Measurements from ENCODE around the gene GOLGA6D. TPM values are rescaled to one million over a fixed set of nuclear protein-coding genes. Genes with fewer than 3 reads are reported as not detected.
"Not testable (repeated sequence)": the region's sequence is repeated elsewhere in the genome, so short reads cannot be mapped to it uniquely, and the experiment has no call there.

The GOLGA6D gene
- total RNA-seq, 2 donors from 2014 or later: not detected

- no peak overlapping the region for H3K27ac ChIP-seq
- no peaks in the 10 kb centered on the region for H3K4me1 ChIP-seq (replicated peaks)
- H3K4me3 ChIP-seq: no peak overlapping the region
- TF ChIP-seq CTCF (IDR thresholded peaks at IDR 0.05) (no peak), POLR2A (IDR thresholded peaks at IDR 0.05) (no peak), POLR2AphosphoS5 (IDR thresholded peaks at IDR 0.05) (no peak)
- no peak for DNase-seq (ENCODE audit: low spot score)
- H3K27me3 ChIP-seq (replicated peaks; ENCODE audit: insufficient read depth): no peaks in the 10 kb centered on the region
- H3K36me3 ChIP-seq: no peaks in the 10 kb centered on the region
- H3K9me3 ChIP-seq: no peaks in the 10 kb centered on the region
- intact Hi-C loops (cut with DNase I): no loop called here
- WGBS: 88% methylated on average over 12 of the region's 13 CpGs
Measured at GRCh38 chr15:75339531-75340240, 57.1 kb downstream of the GOLGA6D start.

GRCh38 chr15:75342221-75342620 lies 59.6 kb downstream of the GOLGA6D start:
- 83% methylated on average over 6 of the region's 6 CpGs for WGBS
- Histone ChIP-seq H3K36me3 (no peaks in the 10 kb centered on the region), H3K9me3 (no peaks in the 10 kb centered on the region), H3K4me1 (replicated peaks) (no peaks in the 10 kb centered on the region), H3K4me3 (no peak overlapping the region), H3K27ac (no peak overlapping the region), H3K27me3 (replicated peaks; ENCODE audit: insufficient read depth) (no peaks in the 10 kb centered on the region)
- intact Hi-C loops (cut with DNase I): no loop called here
- no peak for DNase-seq (ENCODE audit: low spot score)
- TF ChIP-seq CTCF (IDR thresholded peaks at IDR 0.05) (no peak), POLR2AphosphoS5 (IDR thresholded peaks at IDR 0.05) (no peak), POLR2A (IDR thresholded peaks at IDR 0.05) (no peak)

- H3K4me3 ChIP-seq; H3K27ac ChIP-seq; intact Hi-C loops (cut with DNase I); DNase-seq (ENCODE audit: low spot score); H3K36me3 ChIP-seq; H3K4me1 ChIP-seq (replicated peaks); H3K27me3 ChIP-seq (replicated peaks; ENCODE audit: insufficient read depth); H3K9me3 ChIP-seq: not testable (repeated sequence)
- WGBS: 32% methylated on average over 8 of the region's 8 CpGs
Measured at GRCh38 chr15:75343953-75344352, 61.3 kb downstream of the GOLGA6D start.

Small RNA genes lying within 50 kb of the gene (small RNA-seq; reads per million reads assigned to genes)
- gene AC068338.1 (0 reads per million in 2 donors), gene RN7SL327P (0 reads per million in 2 donors), gene RN7SL489P (0 reads per million in 2 donors)

Other genes starting within 250 kb of the GOLGA6D start
- gene C15orf39, start 81.0 kb upstream of the GOLGA6D start, total RNA-seq: 10 to 100 TPM; 17.9 to 96.3 TPM
- gene GOLGA6C, start 24.5 kb upstream of the GOLGA6D start, total RNA-seq: 1 to 10 TPM in 1 of 2 donors, not detected in 1; 1.5 TPM
- gene COMMD4, start 53.2 kb downstream of the GOLGA6D start, total RNA-seq: 100 to 1,000 TPM; 100 to 116 TPM
- 10 to 100 TPM; 46.0 to 79.5 TPM for gene NEIL1, start 64.2 kb downstream of the GOLGA6D start, total RNA-seq
- 100 to 1,000 TPM; 184 to 238 TPM for gene MAN2C1, start 85.8 kb downstream of the GOLGA6D start, total RNA-seq
- 10 to 100 TPM; 51.0 to 98.6 TPM for gene SIN3A, start 168.9 kb downstream of the GOLGA6D start, total RNA-seq

Data from prostate gland (tissue), 2 donors.